Suprapubic skin (tissue), 4 donors: ENCODE measurements around the gene TMEM59L. TPM values are rescaled to one million over a fixed set of nuclear protein-coding genes. Genes with fewer than 3 reads are reported as not detected.

Experiments
- DNase-seq, 2 donors: peaks; one replicate each; pipeline ENCODE4 v3.0.0-alpha.2; 2019; ENCODE audit warnings: low spot score in 2 of 2
- H3K27ac ChIP-seq: fragments of 200-600 bp; sonication (generic); one replicate; pipeline ENCODE4 v1.5.1; 2019
- H3K27me3 ChIP-seq: fragments of 200-600 bp; sonication (generic); one replicate; pipeline ENCODE4 v1.5.1; 2019
- H3K36me3 ChIP-seq: fragments of 200-600 bp; sonication (generic); one replicate; pipeline ENCODE4 v1.5.1; 2019
- H3K4me1 ChIP-seq: fragments of 200-600 bp; sonication (generic); one replicate; pipeline ENCODE4 v1.5.1; 2019
- H3K4me3 ChIP-seq: fragments of 200-600 bp; sonication (generic); one replicate; pipeline ENCODE4 v1.5.1; 2019; ENCODE audit warnings: mild to moderate bottlenecking
- H3K9me3 ChIP-seq: fragments of 200-600 bp; sonication (generic); one replicate; pipeline ENCODE4 v1.5.1; 2019
- CTCF ChIP-seq, 2 donors: fragments of 200-600 bp in 1 of 2; fragments of 450-650 bp in 1 of 2; sonication (generic) in 1 of 2; IDR thresholded peaks; one replicate each; pipeline ENCODE4 v1.5.1; 2016 to 2019; ENCODE audit warnings: antibody characterized with exemption in 2 of 2, mild to moderate bottlenecking in 1 of 2, moderate library complexity in 1 of 2
- EP300 ChIP-seq: sonication (generic); formaldehyde crosslinking; IDR thresholded peaks from one replicate; pipeline ENCODE4 v1.6.1; 2017; ENCODE audit warnings: antibody characterized with exemption
- POLR2A ChIP-seq, 2 donors: fragments of 450-650 bp; IDR thresholded peaks; one replicate each; pipeline ENCODE4 v1.6.1; 2017; ENCODE audit warnings: antibody characterized with exemption in 2 of 2, mild to moderate bottlenecking in 2 of 2, moderate library complexity in 2 of 2
- POLR2AphosphoS5 ChIP-seq, 3 donors: sonication (generic); formaldehyde crosslinking; IDR thresholded peaks; one replicate each; pipeline ENCODE4 v1.6.1; 2017; ENCODE audit warnings: antibody characterized with exemption in 3 of 3
- WGBS: methylation state at CpG from one replicate; pipeline ENCODE4 v1.1.5; 2018; 5-methylcytosine and 5-hydroxymethylcytosine counted together
- total RNA-seq, 4 donors: library from RNA; depleted of rRNA; stranded (reverse); fragments of >200 nt; gene quantifications; one replicate each; pipeline ENCODE4 v1.1.0, GENCODE V29; 2016

TMEM59L gene
- total RNA-seq, 4 donors from 2014 or later, result 0.49 to 1.4 (median 0.97) TPM

GRCh38 chr19:18620311-18620710, 7.6 kb downstream of the TMEM59L start:
- 84% methylated on average over 10 of the region's 10 CpGs for WGBS
- no peaks in the 10 kb centered on the region for H3K9me3 ChIP-seq
- no peaks in the 10 kb centered on the region for H3K4me1 ChIP-seq
- peaks cover 26% of the 10 kb centered on the region for H3K27me3 ChIP-seq
- no peaks in the 10 kb centered on the region for H3K36me3 ChIP-seq
- DNase-seq, result no peak
- no peak overlapping the region for H3K4me3 ChIP-seq
- TF ChIP-seq POLR2A (IDR thresholded peaks at IDR 0.05) (no peak), POLR2AphosphoS5 (IDR thresholded peaks at IDR 0.05) (no peak), CTCF (IDR thresholded peaks at IDR 0.05) (no peak), EP300 (no peak)
- no peak overlapping the region for H3K27ac ChIP-seq

GRCh38 chr19:18620902-18621301, 8.2 kb downstream of the TMEM59L start:
- DNase-seq, result no peak
- H3K36me3 ChIP-seq, result no peaks in the 10 kb centered on the region
- no peaks in the 10 kb centered on the region for H3K4me1 ChIP-seq
- no peak overlapping the region for H3K27ac ChIP-seq
- TF ChIP-seq CTCF (IDR thresholded peaks at IDR 0.05) (no peak), EP300 (no peak), POLR2A (IDR thresholded peaks at IDR 0.05) (no peak), POLR2AphosphoS5 (IDR thresholded peaks at IDR 0.05) (no peak)
- H3K27me3 ChIP-seq, result peaks cover 20% of the 10 kb centered on the region
- H3K9me3 ChIP-seq, result no peaks in the 10 kb centered on the region
- WGBS, result 68% methylated on average over 7 of the region's 7 CpGs
- no peak overlapping the region for H3K4me3 ChIP-seq

GRCh38 chr19:18626906-18627305, 14.2 kb downstream of the TMEM59L start:
- H3K36me3 ChIP-seq, result no peaks in the 10 kb centered on the region
- H3K9me3 ChIP-seq, result no peaks in the 10 kb centered on the region
- DNase-seq, result no peak
- H3K4me1 ChIP-seq, result peaks cover 2% of the 10 kb centered on the region
- no peaks in the 10 kb centered on the region for H3K27me3 ChIP-seq
- no peak overlapping the region for H3K27ac ChIP-seq
- WGBS, result 83% methylated on average over 2 of the region's 2 CpGs
- no peak for TF ChIP-seq CTCF (IDR thresholded peaks at IDR 0.05)
- no peak for TF ChIP-seq POLR2AphosphoS5 (IDR thresholded peaks at IDR 0.05)
- no peak for TF ChIP-seq POLR2A (IDR thresholded peaks at IDR 0.05)
- TF ChIP-seq EP300, result no peak
- no peak overlapping the region for H3K4me3 ChIP-seq

- Histone ChIP-seq H3K4me3 (no peak overlapping the region), H3K9me3 (no peaks in the 10 kb centered on the region), H3K4me1 (peaks cover 2% of the 10 kb centered on the region), H3K36me3 (no peaks in the 10 kb centered on the region), H3K27me3 (no peaks in the 10 kb centered on the region), H3K27ac (peak overlapping the region; percentile 49)
- DNase-seq, result peak in 1 of 2 donors; percentile 69
- peak; percentile 81 for TF ChIP-seq EP300
- TF ChIP-seq POLR2A (IDR thresholded peaks at IDR 0.05), result no peak
- no peak for TF ChIP-seq CTCF (IDR thresholded peaks at IDR 0.05)
- TF ChIP-seq POLR2AphosphoS5 (IDR thresholded peaks at IDR 0.05), result peak; percentile 79 to 98 (median 82)
- WGBS, result 61% methylated on average over 15 of the region's 15 CpGs
Observed at GRCh38 chr19:18629166-18630088, 16.8 kb downstream of the TMEM59L start.

GRCh38 chr19:18633321-18633720, 20.7 kb downstream of the TMEM59L start:
- Histone ChIP-seq H3K9me3 (no peaks in the 10 kb centered on the region), H3K4me3 (no peak overlapping the region), H3K27me3 (no peaks in the 10 kb centered on the region), H3K36me3 (no peaks in the 10 kb centered on the region), H3K4me1 (peaks cover 36% of the 10 kb centered on the region), H3K27ac (no peak overlapping the region)
- no peak for DNase-seq
- TF ChIP-seq POLR2A (IDR thresholded peaks at IDR 0.05) (no peak), POLR2AphosphoS5 (IDR thresholded peaks at IDR 0.05) (no peak)
- WGBS, result 100% methylated on average over 1 of the region's 8 CpGs
